ENCODE results near the gene RIN3. TPM values are rescaled to one million over a fixed set of nuclear protein-coding genes. Genes with fewer than 3 reads are reported as not detected.

The RIN3 gene
- total RNA-seq, 1 experiment from 2014 or later = 1.5 TPM

DNA sequence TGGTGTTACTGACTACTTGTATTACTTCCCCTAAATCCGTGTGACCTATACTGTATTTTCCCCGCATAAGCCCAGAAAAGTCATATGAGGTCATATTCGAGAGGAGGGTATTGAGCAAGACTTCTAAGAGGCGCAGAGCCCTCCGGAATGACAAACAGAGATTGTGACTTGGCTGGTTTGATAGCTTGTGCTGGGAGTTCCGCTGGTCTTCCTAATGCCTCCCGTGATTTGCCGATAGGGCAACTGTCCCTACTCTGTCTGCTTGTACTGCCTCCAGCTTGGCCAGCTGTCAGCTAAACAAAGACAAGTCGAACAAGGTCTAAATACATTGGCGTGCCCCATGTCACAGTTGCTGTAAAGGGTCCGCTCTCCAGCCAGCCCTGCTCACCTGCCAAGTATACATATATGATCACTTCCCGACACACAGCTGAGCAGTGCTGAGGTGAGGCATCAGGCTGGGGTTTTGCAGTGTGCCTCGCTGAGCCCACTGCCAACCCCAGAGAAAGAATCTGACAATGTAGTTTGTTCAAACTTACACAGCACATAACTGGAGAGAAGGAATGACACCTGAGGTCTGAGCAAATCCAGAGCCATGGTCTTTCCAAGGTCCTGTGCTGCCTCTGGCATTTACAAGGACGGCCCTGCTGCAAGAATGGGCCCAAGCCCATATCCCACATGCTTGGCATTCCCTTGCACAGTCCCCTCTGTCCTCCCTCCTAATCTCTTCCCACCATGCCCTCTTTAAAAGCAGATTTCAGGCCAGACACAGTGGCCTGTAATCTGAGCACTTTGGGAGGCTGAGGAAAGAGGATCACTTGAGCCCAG lies 211.1 kb downstream of the RIN3 start:
- Histone ChIP-seq H3K23me2 (ENCODE audit: insufficient read length, low read depth, low read length, poor library complexity, severe bottlenecking) (no peaks in the 10 kb centered on the region), H2BK15ac (ENCODE audit: low read depth, low read length) (no peak overlapping the region), H3K9me3 (ENCODE audit: control insufficient read depth, low read depth, low read length) (no peaks in the 10 kb centered on the region), H2BK5ac (ENCODE audit: insufficient read length, low read length) (no peak overlapping the region), H4K8ac (replicated peaks; ENCODE audit: insufficient read length, low read depth, low read length) (no peak overlapping the region), H2BK120ac (ENCODE audit: low read depth, low read length, poor library complexity, severe bottlenecking) (no peak overlapping the region), H3K4me2 (ENCODE audit: insufficient read depth, insufficient read length, low read length) (no peak overlapping the region), H3K9ac (ENCODE audit: extremely low read depth, insufficient read length, low read length) (no peak overlapping the region), H4K5ac (ENCODE audit: insufficient read length, low read depth, low read length) (no peak overlapping the region), H3T11ph (ENCODE audit: low read length) (no peak overlapping the region), H4K20me1 (ENCODE audit: control insufficient read depth, insufficient read depth, insufficient read length) (no peaks in the 10 kb centered on the region), H2BK12ac (ENCODE audit: insufficient read length, low read depth, low read length) (no peak overlapping the region), H2AK5ac (ENCODE audit: insufficient read length, low read length) (no peak overlapping the region), H3K56ac (ENCODE audit: insufficient read length, low read depth, low read length) (no peak overlapping the region), H4K91ac (ENCODE audit: insufficient read length, low read depth, low read length) (no peak overlapping the region), H3K79me2 (ENCODE audit: insufficient read depth, low read length) (no peaks in the 10 kb centered on the region; the same call in 1 of the 2 replicates), H3K23ac (ENCODE audit: insufficient read length, low read depth, low read length) (no peak overlapping the region), H3K27ac (ENCODE audit: insufficient read length, low read depth, low read length) (no peak overlapping the region), H3K18ac (ENCODE audit: insufficient read length, low read depth, low read length) (no peak overlapping the region), H3K79me1 (ENCODE audit: insufficient read depth, low read depth, low read length, poor library complexity, severe bottlenecking) (no peaks in the 10 kb centered on the region), H2BK20ac (ENCODE audit: low read depth, low read length, poor library complexity, severe bottlenecking) (no peak overlapping the region), H3K4ac (ENCODE audit: low read depth, low read length) (no peak overlapping the region), H2AFZ (ENCODE audit: low read length) (no peak overlapping the region), H3K14ac (ENCODE audit: insufficient read depth, low read length) (no peak overlapping the region), H3K27me3 (ENCODE audit: insufficient read depth, low read length) (no peaks in the 10 kb centered on the region), H3K4me1 (ENCODE audit: insufficient read depth, low read length) (no peaks in the 10 kb centered on the region)
- Mint-ChIP-seq H3K36me3 (ENCODE audit: insufficient read depth in 1 of 3, low read depth in 3 of 3) (peaks cover 18 to 45% (median 26%) of the 10 kb centered on the region in 3 experiments), H3K27me3 (ENCODE audit: low read depth) (no peaks in the 10 kb centered on the region), H3K4me1 (peaks cover 0 to 3% of the 10 kb centered on the region in 2 experiments; a peak in 2 of 4 replicates), H3K27ac (peak overlapping the region in 1 of 3 experiments; percentile 49; a peak in 1 of 7 replicates), H3K4me3 (no peak overlapping the region; a peak in 1 of 5 replicates), H3K9me3 (peaks cover 0 to 3% of the 10 kb centered on the region in 2 experiments; a peak in 1 of 5 replicates)
- no peak for TF ChIP-seq CTCF (conservative IDR thresholded peaks at IDR 0.05)
- no CpG with 5 or more reads among the region's 14 CpGs for WGBS (ENCODE audit: extremely low coverage, insufficient read length, low lambda C conversion rate)
- DNase-seq = no peak
